DND-41 (cell line): Measurements from ENCODE around the gene CTIF.

Experiments used
- ATAC-seq: fragments of 200-7000 bp; cut with Tn5 transposase; 3 replicates; pipeline ENCODE4 v1.9.1; 2021; ENCODE audit warnings: low read depth; ENCODE audit not compliant: insufficient read depth
- DNase-seq: peaks from one replicate; pipeline ENCODE4 v3.0.0-alpha.2; 2020
- H2AFZ ChIP-seq: 2 replicates; pipeline ENCODE4 v1.6.0; 2012; ENCODE audit warnings: low read depth, low read length
- H3K27ac ChIP-seq: 2 replicates; pipeline ENCODE4 v1.5.1; 2012; ENCODE audit warnings: low read length, inconsistent platforms
- H3K27me3 ChIP-seq: fragments of 200-600 bp; sonication (generic); 2 replicates; pipeline ENCODE4 v1.6.0; 2012; ENCODE audit warnings: low read length, mild to moderate bottlenecking, inconsistent platforms; ENCODE audit not compliant: insufficient read depth, poor library complexity
- H3K36me3 ChIP-seq: 2 replicates; pipeline ENCODE4 v1.5.1; 2012; ENCODE audit warnings: low read length, inconsistent platforms; ENCODE audit not compliant: insufficient read depth
- H3K4me1 ChIP-seq: 2 replicates; pipeline ENCODE4 v1.5.1; 2012; ENCODE audit warnings: mild to moderate bottlenecking, low read length; ENCODE audit not compliant: insufficient read depth
- H3K4me2 ChIP-seq: 2 replicates; pipeline ENCODE4 v1.6.0; 2012; ENCODE audit warnings: mild to moderate bottlenecking, moderate library complexity, low read length, inconsistent platforms; ENCODE audit not compliant: insufficient read depth
- H3K4me3 ChIP-seq, 2 experiments: fragments of 200-600 bp in 1 of 2; shearing (Covaris generic) in 1 of 2; 2 replicates each; pipeline ENCODE4 v1.5.1; 2012 to 2016; ENCODE audit warnings: inconsistent platforms in 2 of 2, low read length in 2 of 2, mild to moderate bottlenecking in 2 of 2, low read depth in 1 of 2, moderate library complexity in 1 of 2
- H3K79me2 ChIP-seq: 2 replicates; pipeline ENCODE4 v1.6.0; 2012; ENCODE audit warnings: low read length, inconsistent platforms; ENCODE audit not compliant: insufficient read depth
- H3K9ac ChIP-seq: 2 replicates; pipeline ENCODE4 v1.6.0; 2012; ENCODE audit warnings: low read depth, mild to moderate bottlenecking, inconsistent platforms, low read length, moderate library complexity
- H3K9me3 ChIP-seq: 2 replicates; pipeline ENCODE4 v1.5.1; 2012; ENCODE audit warnings: low read length, moderate library complexity, mild to moderate bottlenecking, inconsistent platforms; ENCODE audit not compliant: insufficient read depth, severe bottlenecking
- H4K20me1 ChIP-seq: 2 replicates; pipeline ENCODE4 v1.6.0; 2012; ENCODE audit warnings: low read length; ENCODE audit not compliant: insufficient read depth
- EZH2 ChIP-seq: IDR thresholded peaks from 3 replicates; pipeline ENCODE4 v1.6.1; 2012; ENCODE audit warnings: borderline replicate concordance, low read depth, mild to moderate bottlenecking, moderate library complexity, low read length, inconsistent platforms; ENCODE audit not compliant: severe bottlenecking
- TF ChIP-seq, protein P1 (sequence below): IDR thresholded peaks from 2 replicates; pipeline ENCODE4 v1.5.1; 2012; ENCODE audit warnings: borderline replicate concordance, low read length, moderate library complexity, mild to moderate bottlenecking; ENCODE audit not compliant: poor library complexity, severe bottlenecking; ENCODE audit errors: extremely low read depth

CTIF gene

DNA sequence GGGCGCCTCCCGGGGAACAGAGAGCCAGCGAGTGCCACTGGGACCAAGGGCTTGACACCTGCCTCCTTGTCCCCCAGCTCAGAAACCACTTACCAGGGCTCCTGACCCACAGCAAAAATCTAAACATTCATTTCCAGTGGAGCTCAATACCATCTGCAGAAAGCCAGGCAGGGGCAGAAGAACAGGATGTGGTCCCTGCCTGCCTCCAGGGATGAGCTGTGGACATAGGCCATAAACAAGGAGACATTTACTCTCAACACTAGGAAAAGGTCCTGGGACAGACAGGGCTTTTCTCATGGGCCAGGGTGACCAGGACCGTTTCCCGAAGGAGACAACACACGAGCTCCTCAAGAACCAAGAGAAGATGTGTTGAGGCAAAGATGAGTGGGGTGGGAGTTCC lies 203.0 kb downstream of the CTIF start:
- no peak for DNase-seq
- Histone ChIP-seq H3K79me2 (no peaks in the 10 kb centered on the region), H4K20me1 (no peaks in the 10 kb centered on the region; the same call in 1 of the 2 replicates), H3K4me2 (no peak overlapping the region), H3K9me3 (no peaks in the 10 kb centered on the region), H3K27me3 (no peaks in the 10 kb centered on the region), H2AFZ (no peak overlapping the region), H3K27ac (no peak overlapping the region), H3K36me3 (no peaks in the 10 kb centered on the region), H3K4me1 (no peaks in the 10 kb centered on the region), H3K9ac (no peak overlapping the region), H3K4me3 (no peak overlapping the region)
- TF ChIP-seq EZH2 = no peak
- TF ChIP-seq, protein P1, sequence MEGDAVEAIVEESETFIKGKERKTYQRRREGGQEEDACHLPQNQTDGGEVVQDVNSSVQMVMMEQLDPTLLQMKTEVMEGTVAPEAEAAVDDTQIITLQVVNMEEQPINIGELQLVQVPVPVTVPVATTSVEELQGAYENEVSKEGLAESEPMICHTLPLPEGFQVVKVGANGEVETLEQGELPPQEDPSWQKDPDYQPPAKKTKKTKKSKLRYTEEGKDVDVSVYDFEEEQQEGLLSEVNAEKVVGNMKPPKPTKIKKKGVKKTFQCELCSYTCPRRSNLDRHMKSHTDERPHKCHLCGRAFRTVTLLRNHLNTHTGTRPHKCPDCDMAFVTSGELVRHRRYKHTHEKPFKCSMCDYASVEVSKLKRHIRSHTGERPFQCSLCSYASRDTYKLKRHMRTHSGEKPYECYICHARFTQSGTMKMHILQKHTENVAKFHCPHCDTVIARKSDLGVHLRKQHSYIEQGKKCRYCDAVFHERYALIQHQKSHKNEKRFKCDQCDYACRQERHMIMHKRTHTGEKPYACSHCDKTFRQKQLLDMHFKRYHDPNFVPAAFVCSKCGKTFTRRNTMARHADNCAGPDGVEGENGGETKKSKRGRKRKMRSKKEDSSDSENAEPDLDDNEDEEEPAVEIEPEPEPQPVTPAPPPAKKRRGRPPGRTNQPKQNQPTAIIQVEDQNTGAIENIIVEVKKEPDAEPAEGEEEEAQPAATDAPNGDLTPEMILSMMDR = no peak
- no peak for ATAC-seq

DNA sequence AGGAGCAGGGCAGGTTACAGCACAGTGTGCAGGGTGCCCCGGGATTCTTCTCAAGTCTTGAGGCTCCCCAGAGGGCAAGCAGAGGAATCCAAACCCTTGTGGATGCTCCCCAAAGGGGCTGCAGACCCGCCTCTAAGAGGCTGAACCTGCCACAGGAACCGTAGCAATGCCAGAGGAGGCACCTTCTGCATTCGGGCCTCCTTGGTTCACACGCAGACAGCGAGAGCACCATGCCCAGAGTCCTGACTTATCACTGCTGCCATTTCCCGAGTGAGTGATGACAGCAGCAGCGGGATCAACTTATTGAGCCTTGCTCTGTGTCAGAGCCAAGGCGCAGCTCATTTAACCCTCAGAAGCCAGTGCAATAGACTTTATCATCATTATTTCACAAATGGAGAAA lies 203.5 kb downstream of the CTIF start:
- TF ChIP-seq, protein P1 = no peak
- no peak for TF ChIP-seq EZH2
- no peaks in the 10 kb centered on the region for H3K9me3 ChIP-seq
- no peaks in the 10 kb centered on the region for H3K36me3 ChIP-seq
- H4K20me1 ChIP-seq = no peaks in the 10 kb centered on the region; the same call in 1 of the 2 replicates
- H3K27ac ChIP-seq = no peak overlapping the region
- H3K4me3 ChIP-seq = no peak overlapping the region
- no peak overlapping the region for H3K4me2 ChIP-seq
- DNase-seq (no peak), ATAC-seq (no peak)
- H3K9ac ChIP-seq = no peak overlapping the region
- no peaks in the 10 kb centered on the region for H3K79me2 ChIP-seq
- H3K27me3 ChIP-seq = no peaks in the 10 kb centered on the region
- no peak overlapping the region for H2AFZ ChIP-seq
- H3K4me1 ChIP-seq = no peaks in the 10 kb centered on the region

DNA sequence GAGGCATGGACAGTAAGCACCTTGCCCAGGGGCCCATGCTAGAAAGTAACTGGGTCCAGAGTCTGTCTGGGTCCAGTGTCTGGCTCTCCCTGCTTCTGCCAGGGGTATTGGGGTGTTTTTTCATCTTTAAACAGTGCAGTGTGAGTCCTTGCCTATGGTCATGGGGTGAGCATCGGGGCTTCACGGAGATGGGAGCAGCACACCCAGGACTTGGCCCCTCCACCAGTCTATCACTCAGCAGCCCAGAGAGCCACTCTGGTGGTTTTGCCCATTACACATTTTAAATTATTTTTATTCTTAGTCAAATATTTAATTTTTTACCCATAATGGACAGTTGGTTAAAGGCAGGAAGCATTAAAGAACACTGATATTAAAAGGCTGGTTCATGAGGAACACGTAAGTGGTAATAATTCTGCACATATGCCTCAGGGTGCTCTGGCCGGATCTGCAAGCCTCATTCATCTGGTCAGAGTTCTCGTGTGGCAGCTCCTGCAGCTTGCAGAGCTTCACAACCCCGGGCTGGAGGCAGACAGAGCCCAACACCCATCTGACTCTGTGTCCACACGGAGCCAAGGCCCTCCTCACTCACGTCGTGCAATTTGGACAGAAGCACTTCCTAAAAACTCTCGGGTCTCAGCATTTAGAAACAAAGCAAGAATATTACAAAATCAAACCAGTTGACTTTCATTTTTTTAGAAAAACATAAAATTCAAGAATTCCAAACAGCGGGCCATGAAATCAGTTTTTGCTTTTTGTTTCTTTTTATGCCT lies 204.1 kb downstream of the CTIF start:
- Histone ChIP-seq H3K9me3 (no peaks in the 10 kb centered on the region), H4K20me1 (no peaks in the 10 kb centered on the region; the same call in 1 of the 2 replicates), H3K4me1 (no peaks in the 10 kb centered on the region), H3K36me3 (no peaks in the 10 kb centered on the region), H3K4me2 (no peak overlapping the region), H3K27me3 (no peaks in the 10 kb centered on the region), H3K79me2 (no peaks in the 10 kb centered on the region), H3K4me3 (no peak overlapping the region), H3K9ac (no peak overlapping the region), H2AFZ (no peak overlapping the region), H3K27ac (no peak overlapping the region)
- DNase-seq (no peak), ATAC-seq (no peak)
- TF ChIP-seq, protein P1 = no peak
- no peak for TF ChIP-seq EZH2
